ENCODE results near the gene KIF3C. TPM values are rescaled to one million over a fixed set of nuclear protein-coding genes. Genes with fewer than 3 reads are reported as not detected.

The KIF3C gene
- total and polyA plus RNA-seq, 2 of the 8 experiments (the other 6 are each of a cell fraction or from before 2014, with no cell fraction given), result 13.4 to 58.1 TPM

- Histone ChIP-seq H4K20me1 (replicated peaks in 1 of 2; ENCODE audit: control insufficient read depth in 1 of 2, insufficient read depth in 2 of 2, low read length in 2 of 2) (no peaks in the 10 kb centered on the region), H3K14ac (ENCODE audit: insufficient read length) (no peak overlapping the region), H2AK5ac (ENCODE audit: low read depth, low read length) (no peak overlapping the region), H3K56ac (replicated peaks; ENCODE audit: insufficient read length, low read depth, low read length) (no peak overlapping the region), H3K23me2 (ENCODE audit: low read depth, low read length) (no peaks in the 10 kb centered on the region), H4K8ac (ENCODE audit: extremely low read depth, insufficient read depth, low read length) (peak overlapping the region; percentile 15; the same call in 1 of the 2 replicates), H3K9me3 (ENCODE audit: insufficient read depth in 2 of 2, low read depth in 1 of 2, low read length in 1 of 2) (no peaks in the 10 kb centered on the region), H3K4ac (replicated peaks; ENCODE audit: insufficient read length, low read depth, low read length) (no peak overlapping the region), H2AFZ (ENCODE audit: low read length) (no peak overlapping the region), H3K79me1 (ENCODE audit: low read depth, low read length) (no peaks in the 10 kb centered on the region), H3K36me3 (ENCODE audit: control insufficient read depth in 2 of 4, insufficient read depth in 4 of 4, low read length in 3 of 4) (no peaks in the 10 kb centered on the region), H2BK20ac (ENCODE audit: low read length) (no peak overlapping the region), H2BK120ac (replicated peaks; ENCODE audit: low read depth, low read length) (no peak overlapping the region), H3K4me2 (ENCODE audit: insufficient read depth in 1 of 2, low read depth in 2 of 2, low read length in 2 of 2) (no peak overlapping the region), H3K9ac (replicated peaks in 1 of 4; ENCODE audit: extremely low read depth in 1 of 4, low read depth in 3 of 4, low read length in 3 of 4) (peak overlapping the region in 1 of 4 experiments; percentile 45; a peak in 2 of 7 replicates), H2BK15ac (ENCODE audit: low read length) (no peak overlapping the region), H3K18ac (ENCODE audit: extremely low read depth, low read length) (no peak overlapping the region), H3K23ac (ENCODE audit: insufficient read length) (no peak overlapping the region), H3K27ac (ENCODE audit: low read depth, low read length) (no peak overlapping the region), H2BK5ac (ENCODE audit: low read depth, low read length) (no peak overlapping the region), H3K4me1 (replicated peaks in 1 of 4; ENCODE audit: control insufficient read depth in 3 of 4, insufficient read depth in 4 of 4, low read length in 3 of 4) (peaks cover 0 to 2% (median 0%) of the 10 kb centered on the region in 4 experiments; a peak in 1 of 7 replicates), H4K91ac (replicated peaks; ENCODE audit: insufficient read length, low read length) (no peak overlapping the region), H2BK12ac (ENCODE audit: low read depth, low read length) (no peak overlapping the region), H3K4me3 (ENCODE audit: extremely low read depth in 1 of 4, insufficient read depth in 2 of 4, low read depth in 3 of 4, low read length in 4 of 4) (no peak overlapping the region), H3K27me3 (replicated peaks in 1 of 4; ENCODE audit: control insufficient read depth in 3 of 4, extremely low read depth in 1 of 4, insufficient read depth in 3 of 4, low read length in 3 of 4) (no peaks in the 10 kb centered on the region), H4K5ac (ENCODE audit: insufficient read length, low read depth, low read length) (no peak overlapping the region), H3K79me2 (ENCODE audit: control insufficient read depth in 1 of 2, insufficient read depth in 2 of 2, low read length in 2 of 2) (no peaks in the 10 kb centered on the region)
- no peak for TF ChIP-seq YY1 (IDR thresholded peaks at IDR 0.05; ENCODE audit: low read depth, low read length)
- no peak for TF ChIP-seq ZNF274 (IDR thresholded peaks at IDR 0.05; ENCODE audit: borderline replicate concordance, extremely low read depth, low read length)
- no peak for TF ChIP-seq RFX5 (IDR thresholded peaks at IDR 0.05; ENCODE audit: borderline replicate concordance, low read depth, low read length)
- no peak for TF ChIP-seq NANOG (IDR thresholded peaks at IDR 0.05; ENCODE audit: insufficient read depth, low read depth, low read length, poor library complexity, severe bottlenecking)
- TF ChIP-seq NRF1 (IDR thresholded peaks at IDR 0.05; ENCODE audit: low read depth, low read length), result no peak
- no peak for TF ChIP-seq MAFK (IDR thresholded peaks at IDR 0.05; ENCODE audit: low read depth, low read length)
- no peak for TF ChIP-seq HDAC6 (IDR thresholded peaks at IDR 0.05; ENCODE audit: low read depth, low read length)
- TF ChIP-seq CTBP2 (IDR thresholded peaks at IDR 0.05; ENCODE audit: borderline replicate concordance, insufficient read depth, insufficient read length, low read length), result no peak
- no peak for TF ChIP-seq CBX8 (IDR thresholded peaks at IDR 0.05; ENCODE audit: borderline replicate concordance, low read depth, low read length)
- TF ChIP-seq RXRA (IDR thresholded peaks at IDR 0.05; ENCODE audit: insufficient read depth, low read depth, low read length), result no peak
- 94% methylated on average over 15 of the region's 15 CpGs; no CpG with 5 or more reads in 1 of the 2 experiments for WGBS, 2 experiments (ENCODE audit: extremely low coverage in 1 of 2, insufficient coverage in 1 of 2, insufficient read length in 1 of 2, insufficient replicate concordance in 2 of 2, low coverage in 1 of 2, low lambda C conversion rate in 2 of 2, missing lambda C conversion rate in 1 of 2)
- no peak for DNase-seq (ENCODE audit: low read depth in 1 of 2, low spot score in 2 of 2)
- ChIA-PET POLR2A (ENCODE audit: partially characterized antibody) (interaction anchor here (0.9 to 1.0 kb wide), 2 partner anchors 12 to 40 kb away, joined by 3 to 4 read pairs; partner anchors contain the start of gene KIF3C), CTCF (ENCODE audit: partially characterized antibody) (interaction anchor here (1.2 to 5.5 kb wide), 3 partner anchors 9 to 475 kb away, joined by 3 to 81 read pairs (median 6); no protein-coding TSS in a partner anchor)
- FAIRE-seq, result no peak
Measured at GRCh38 chr2:25994509-25994908, 12.2 kb upstream of the KIF3C start.

All from H1 (cell line).